K562 (cell line): Measurements from ENCODE around the gene PEX3. TPM values are rescaled to one million over a fixed set of nuclear protein-coding genes. Genes with fewer than 3 reads are reported as not detected.

ENCODE experiments used
- CHD7 ChIP-seq: fragments of 200-600 bp; sonication (generic); IDR thresholded peaks from one replicate; pipeline ENCODE4 v1.6.1; 2012; ENCODE audit warnings: mild to moderate bottlenecking, low read depth, low read length, inconsistent platforms
- HMGXB4 ChIP-seq: sonication (generic); formaldehyde crosslinking; IDR thresholded peaks from 2 replicates; pipeline ENCODE4 v1.8.1; 2023; ENCODE audit warnings: mild to moderate bottlenecking, missing genetic modification reagents
- ZBTB40 ChIP-seq, 2 experiments: fragments of 450-650 bp in 1 of 2; sonication (generic) in 1 of 2; formaldehyde crosslinking in 1 of 2; IDR thresholded peaks; 2 replicates each; pipeline versions ENCODE4 v1.7.1 to v1.9.0; 2016 to 2022; ENCODE audit warnings: inconsistent platforms in 1 of 2, mild to moderate bottlenecking in 1 of 2, missing genetic modification reagents in 1 of 2
- polyA plus RNA-seq, 8 experiments: library from polyadenylated mRNA; depleted of rRNA in 4 of 8; stranded (reverse) in 5 of 8; unstranded in 3 of 8; fragments of >200 nt; fragmentation: Nextera tagmentation in 2 of 8; fragmentation: Illumina TruSeq in 1 of 8; extraction: Ambion mirVana in 2 of 8; extraction: Trizol in 1 of 8; gene quantifications; 2 replicates each; pipeline versions ENCODE4 v1.2.1 to v1.2.3, GENCODE V29; 2011 to 2014; ENCODE audit warnings: inconsistent platforms in 1 of 8, missing spikeins in 1 of 8
- total RNA-seq, 7 experiments: library from RNA; depleted of rRNA in 6 of 7; stranded (reverse); fragments of >200 nt in 6 of 7; fragmentation: Illumina TruSeq in 2 of 7; extraction: Trizol in 2 of 7; gene quantifications; 2 replicates each; pipeline versions ENCODE4 v1.2.1 to v1.2.3, GENCODE V29; 2011 to 2021; ENCODE audit warnings: low replicate concordance in 1 of 7

The PEX3 gene
- total and polyA plus RNA-seq, 9 of the 15 experiments (the other 6 are each of a cell fraction or from before 2014, with no cell fraction given) = 17.3 to 69.6 (median 32.7) TPM

GRCh38 chr6:143449714-143450452 lies 722 bp upstream of the PEX3 start (continued):
- no peak for TF ChIP-seq CHD7
- TF ChIP-seq HMGXB4 = no peak
- TF ChIP-seq ZBTB40 (IDR thresholded peaks at IDR 0.05) = no peak
- no peak for TF ChIP-seq ZBTB40 (CRISPR knock-in tag; IDR thresholded peaks at IDR 0.05)
